ENCODE results near the gene VWA1.
"Not testable (repeated sequence)": the region's sequence is repeated elsewhere in the genome, so short reads cannot be mapped to it uniquely, and the experiment has no call there.

Gene VWA1

GRCh38 chr1:1461721-1462317 lies 26.3 kb downstream of the VWA1 start:
- no peak for DNase-seq

GRCh38 chr1:1462318-1462966 lies 27.0 kb downstream of the VWA1 start:
- peak; percentile 20 for DNase-seq

GRCh38 chr1:1463312-1463711 lies 27.8 kb downstream of the VWA1 start:
- DNase-seq: no peak

- DNase-seq: not testable (repeated sequence)
Observed at GRCh38 chr1:1468196-1468985, 32.9 kb downstream of the VWA1 start.

- peak; percentile 10 for DNase-seq
Observed at GRCh38 chr1:1470626-1471388, 35.3 kb downstream of the VWA1 start.

GRCh38 chr1:1471389-1472052 lies 36.0 kb downstream of the VWA1 start, which contains the start of gene ATAD3B:
ATAD3B (plus strand) TSS chr1:1471765; CDS start chr1:1471885, 120 bp downstream.
- DNase-seq: peak; percentile 94

GRCh38 chr1:1472053-1472876 lies 36.8 kb downstream of the VWA1 start:
- DNase-seq: peak; percentile 21

- not testable (repeated sequence) for DNase-seq
Observed at GRCh38 chr1:1476011-1476410, 40.5 kb downstream of the VWA1 start.

GRCh38 chr1:1477206-1477605 lies 41.7 kb downstream of the VWA1 start:
- DNase-seq: no peak

- no peak for DNase-seq
Observed at GRCh38 chr1:1479547-1480487, 44.3 kb downstream of the VWA1 start.

GRCh38 chr1:1480488-1480867 lies 45.0 kb downstream of the VWA1 start:
- not testable (repeated sequence) for DNase-seq

GRCh38 chr1:1481811-1482210 lies 46.3 kb downstream of the VWA1 start:
- DNase-seq: not testable (repeated sequence)

GRCh38 chr1:1482856-1483255 lies 47.4 kb downstream of the VWA1 start:
- DNase-seq: no peak

GRCh38 chr1:1483714-1484113 lies 48.2 kb downstream of the VWA1 start:
- no peak for DNase-seq

GRCh38 chr1:1484976-1485750 lies 49.7 kb downstream of the VWA1 start:
- DNase-seq: not testable (repeated sequence)

- not testable (repeated sequence) for DNase-seq
Observed at GRCh38 chr1:1485755-1486317, 50.3 kb downstream of the VWA1 start.

GRCh38 chr1:1487701-1488100 lies 52.2 kb downstream of the VWA1 start:
- DNase-seq: no peak

GRCh38 chr1:1489231-1489630 lies 53.7 kb downstream of the VWA1 start:
- no peak for DNase-seq

- DNase-seq: no peak
Observed at GRCh38 chr1:1489861-1490260, 54.4 kb downstream of the VWA1 start.

Measured in CD4-positive, alpha-beta T cell treated with Interleukin-6 for 4 hours (primary cell).